Mucosa of rectum (tissue), 2 donors: ENCODE measurements around the gene ATRNL1.

Experiments used
- H3K27ac ChIP-seq, 2 donors: one replicate each; pipeline ENCODE4 v1.7.0; 2013; ENCODE audit warnings: inconsistent platforms in 2 of 2, low read depth in 2 of 2, low read length in 2 of 2
- H3K27me3 ChIP-seq, 2 donors: one replicate each; pipeline ENCODE4 v1.7.0; 2013; ENCODE audit warnings: low read length in 2 of 2; ENCODE audit not compliant: control insufficient read depth in 2 of 2, insufficient read depth in 2 of 2
- H3K36me3 ChIP-seq, 2 donors: one replicate each; pipeline ENCODE4 v1.7.0; 2013; ENCODE audit warnings: low read length in 2 of 2; ENCODE audit not compliant: control insufficient read depth in 2 of 2, insufficient read depth in 2 of 2
- H3K4me1 ChIP-seq, 2 donors: one replicate each; pipeline ENCODE4 v1.7.0; 2013; ENCODE audit warnings: low read length in 2 of 2, mild to moderate bottlenecking in 1 of 2; ENCODE audit not compliant: control insufficient read depth in 2 of 2, insufficient read depth in 2 of 2
- H3K4me3 ChIP-seq, 2 donors: one replicate each; pipeline ENCODE4 v1.7.0; 2013; ENCODE audit warnings: low read length in 2 of 2
- H3K9ac ChIP-seq, 2 donors: one replicate each; pipeline ENCODE4 v1.7.0; 2013; ENCODE audit warnings: low read length in 2 of 2, low read depth in 1 of 2, mild to moderate bottlenecking in 1 of 2
- H3K9me3 ChIP-seq, 2 donors: one replicate each; pipeline ENCODE4 v1.7.0; 2013; ENCODE audit warnings: low read length in 2 of 2; ENCODE audit not compliant: control insufficient read depth in 2 of 2
- donor health status: healthy.
- donor health status: Normal muscosa, but diverticular disease.

Gene ATRNL1

GRCh38 chr10:115974816-115975430, 881.8 kb downstream of the ATRNL1 start:
- Histone ChIP-seq H3K36me3 (no peaks in the 10 kb centered on the region), H3K9ac (no peak overlapping the region), H3K4me3 (no peak overlapping the region), H3K4me1 (no peaks in the 10 kb centered on the region), H3K27ac (no peak overlapping the region), H3K9me3 (no peaks in the 10 kb centered on the region), H3K27me3 (no peaks in the 10 kb centered on the region)

GRCh38 chr10:115975506-115975905, 882.3 kb downstream of the ATRNL1 start:
- Histone ChIP-seq H3K27ac (no peak overlapping the region), H3K4me3 (no peak overlapping the region)

GRCh38 chr10:115976342-115976741, 883.2 kb downstream of the ATRNL1 start:
- Histone ChIP-seq H3K9ac (no peak overlapping the region), H3K9me3 (no peaks in the 10 kb centered on the region), H3K4me1 (no peaks in the 10 kb centered on the region), H3K27ac (no peak overlapping the region), H3K27me3 (no peaks in the 10 kb centered on the region), H3K36me3 (no peaks in the 10 kb centered on the region), H3K4me3 (no peak overlapping the region)

More at GRCh38 chr10:115975506-115975905, 882.3 kb downstream of the ATRNL1 start:
- no peak overlapping the region for H3K9ac ChIP-seq
- no peaks in the 10 kb centered on the region for H3K36me3 ChIP-seq
- H3K4me1 ChIP-seq: no peaks in the 10 kb centered on the region
- no peaks in the 10 kb centered on the region for H3K9me3 ChIP-seq
- no peaks in the 10 kb centered on the region for H3K27me3 ChIP-seq

- H3K4me1 ChIP-seq: no peaks in the 10 kb centered on the region
- no peaks in the 10 kb centered on the region for H3K27me3 ChIP-seq
- H3K4me3 ChIP-seq: no peak overlapping the region
- no peaks in the 10 kb centered on the region for H3K9me3 ChIP-seq
- no peak overlapping the region for H3K9ac ChIP-seq
- no peaks in the 10 kb centered on the region for H3K36me3 ChIP-seq
- no peak overlapping the region for H3K27ac ChIP-seq
Observed at GRCh38 chr10:115977855-115978254, 884.7 kb downstream of the ATRNL1 start.

GRCh38 chr10:115979576-115979975, 886.4 kb downstream of the ATRNL1 start:
- H3K27me3 ChIP-seq: no peaks in the 10 kb centered on the region
- no peaks in the 10 kb centered on the region for H3K9me3 ChIP-seq
- no peak overlapping the region for H3K9ac ChIP-seq
- H3K4me1 ChIP-seq: no peaks in the 10 kb centered on the region
- no peak overlapping the region for H3K27ac ChIP-seq
- no peaks in the 10 kb centered on the region for H3K36me3 ChIP-seq
- H3K4me3 ChIP-seq: no peak overlapping the region

GRCh38 chr10:115980470-115980869, 887.3 kb downstream of the ATRNL1 start:
- Histone ChIP-seq H3K36me3 (no peaks in the 10 kb centered on the region), H3K27ac (no peak overlapping the region), H3K9ac (no peak overlapping the region), H3K9me3 (no peaks in the 10 kb centered on the region), H3K4me1 (no peaks in the 10 kb centered on the region), H3K4me3 (no peak overlapping the region), H3K27me3 (no peaks in the 10 kb centered on the region)

- H3K9ac ChIP-seq: no peak overlapping the region
- H3K4me1 ChIP-seq: no peaks in the 10 kb centered on the region
- H3K27ac ChIP-seq: no peak overlapping the region
- no peak overlapping the region for H3K4me3 ChIP-seq
- no peaks in the 10 kb centered on the region for H3K9me3 ChIP-seq
- no peaks in the 10 kb centered on the region for H3K27me3 ChIP-seq
- no peaks in the 10 kb centered on the region for H3K36me3 ChIP-seq
Observed at GRCh38 chr10:115981081-115981480, 887.9 kb downstream of the ATRNL1 start.

- Histone ChIP-seq H3K4me3 (no peak overlapping the region), H3K4me1 (no peaks in the 10 kb centered on the region), H3K27ac (no peak overlapping the region)
Observed at GRCh38 chr10:115982076-115982475, 888.9 kb downstream of the ATRNL1 start.

GRCh38 chr10:115982526-115982925, 889.4 kb downstream of the ATRNL1 start:
- no peaks in the 10 kb centered on the region for H3K9me3 ChIP-seq
- no peak overlapping the region for H3K9ac ChIP-seq
- no peak overlapping the region for H3K27ac ChIP-seq
- no peak overlapping the region for H3K4me3 ChIP-seq
- H3K36me3 ChIP-seq: no peaks in the 10 kb centered on the region
- H3K27me3 ChIP-seq: no peaks in the 10 kb centered on the region
- no peaks in the 10 kb centered on the region for H3K4me1 ChIP-seq

More at GRCh38 chr10:115982076-115982475, 888.9 kb downstream of the ATRNL1 start:
- no peaks in the 10 kb centered on the region for H3K9me3 ChIP-seq
- H3K36me3 ChIP-seq: no peaks in the 10 kb centered on the region
- H3K9ac ChIP-seq: no peak overlapping the region
- no peaks in the 10 kb centered on the region for H3K27me3 ChIP-seq

GRCh38 chr10:115985786-115986185, 892.6 kb downstream of the ATRNL1 start:
- no peak overlapping the region for H3K9ac ChIP-seq
- no peaks in the 10 kb centered on the region for H3K9me3 ChIP-seq
- H3K36me3 ChIP-seq: no peaks in the 10 kb centered on the region
- H3K27me3 ChIP-seq: no peaks in the 10 kb centered on the region
- no peaks in the 10 kb centered on the region for H3K4me1 ChIP-seq
- H3K27ac ChIP-seq: no peak overlapping the region
- no peak overlapping the region for H3K4me3 ChIP-seq

- H3K4me3 ChIP-seq: no peak overlapping the region
- no peak overlapping the region for H3K9ac ChIP-seq
- no peaks in the 10 kb centered on the region for H3K9me3 ChIP-seq
- no peaks in the 10 kb centered on the region for H3K36me3 ChIP-seq
- no peaks in the 10 kb centered on the region for H3K27me3 ChIP-seq
- no peak overlapping the region for H3K27ac ChIP-seq
- H3K4me1 ChIP-seq: no peaks in the 10 kb centered on the region
Observed at GRCh38 chr10:115988380-115988779, 895.2 kb downstream of the ATRNL1 start.
